Body of pancreas (tissue), 4 donors: ENCODE measurements around the gene LRIG1.

Experiments used
- POLR2A ChIP-seq, 3 donors: fragments of 450-650 bp; IDR thresholded peaks; one replicate each; pipeline ENCODE4 v1.6.1; 2016; ENCODE audit warnings: antibody characterized with exemption in 3 of 3, mild to moderate bottlenecking in 2 of 3
- TF ChIP-seq, protein P1 (sequence below), 7 experiments: fragments of 450-650 bp in 4 of 7; fragments of 200-600 bp in 3 of 7; sonication (generic) in 3 of 7; IDR thresholded peaks; one replicate each; pipeline ENCODE4 v1.5.1; 2016 to 2019; ENCODE audit warnings: antibody characterized with exemption in 7 of 7

- TF ChIP-seq, protein P1, sequence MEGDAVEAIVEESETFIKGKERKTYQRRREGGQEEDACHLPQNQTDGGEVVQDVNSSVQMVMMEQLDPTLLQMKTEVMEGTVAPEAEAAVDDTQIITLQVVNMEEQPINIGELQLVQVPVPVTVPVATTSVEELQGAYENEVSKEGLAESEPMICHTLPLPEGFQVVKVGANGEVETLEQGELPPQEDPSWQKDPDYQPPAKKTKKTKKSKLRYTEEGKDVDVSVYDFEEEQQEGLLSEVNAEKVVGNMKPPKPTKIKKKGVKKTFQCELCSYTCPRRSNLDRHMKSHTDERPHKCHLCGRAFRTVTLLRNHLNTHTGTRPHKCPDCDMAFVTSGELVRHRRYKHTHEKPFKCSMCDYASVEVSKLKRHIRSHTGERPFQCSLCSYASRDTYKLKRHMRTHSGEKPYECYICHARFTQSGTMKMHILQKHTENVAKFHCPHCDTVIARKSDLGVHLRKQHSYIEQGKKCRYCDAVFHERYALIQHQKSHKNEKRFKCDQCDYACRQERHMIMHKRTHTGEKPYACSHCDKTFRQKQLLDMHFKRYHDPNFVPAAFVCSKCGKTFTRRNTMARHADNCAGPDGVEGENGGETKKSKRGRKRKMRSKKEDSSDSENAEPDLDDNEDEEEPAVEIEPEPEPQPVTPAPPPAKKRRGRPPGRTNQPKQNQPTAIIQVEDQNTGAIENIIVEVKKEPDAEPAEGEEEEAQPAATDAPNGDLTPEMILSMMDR (IDR thresholded peaks at IDR 0.05) = no peak
- no peak for TF ChIP-seq POLR2A (IDR thresholded peaks at IDR 0.05)
Measured at GRCh38 chr3:66501483-66502244, 842 bp upstream of the LRIG1 start.
